SK-N-SH (cell line): ENCODE results near the gene TOLLIP. TPM values are rescaled to one million over a fixed set of nuclear protein-coding genes. Genes with fewer than 3 reads are reported as not detected.

Experiments used
- CTCF ChIA-PET: fragments of 300-600, 350-600 bp; formaldehyde crosslinking; extraction: SDS; loops from one replicate; lab custom pipeline; 2021; lab: Yijun Ruan, JAX
- POLR2A ChIA-PET: fragments of 350-600 bp; sonication (Branson Sonifier 250); formaldehyde crosslinking; extraction: SDS; loops from one replicate; lab custom pipeline; 2020; ENCODE audit warnings: antibody characterized with exemption, inconsistent platforms; lab: Yijun Ruan, JAX
- DNase-seq: peaks from one replicate; pipeline ENCODE4 v3.0.0; 2012
- H2AFZ ChIP-seq: fragments of 200-600 bp; sonication (generic); 2 replicates; pipeline ENCODE4 v1.8.1; 2016; ENCODE audit warnings: antibody characterized with exemption, mild to moderate bottlenecking, low read depth
- H3F3A ChIP-seq: fragments of 200-600 bp; sonication (generic); replicated peaks from 2 replicates; pipeline ENCODE3; 2016; ENCODE audit warnings: antibody characterized with exemption, mild to moderate bottlenecking; ENCODE audit not compliant: insufficient read depth
- H3K27ac ChIP-seq, 2 experiments: fragments of 200-500 bp in 1 of 2; fragments of 200-600 bp in 1 of 2; sonication (Bioruptor generic) in 1 of 2; sonication (generic), shearing (Covaris generic) in 1 of 2; 2 replicates each; pipeline versions ENCODE4 v1.5.1 to v1.6.1; 2014 to 2016; ENCODE audit warnings: low read depth in 2 of 2, inconsistent platforms in 1 of 2, low read length in 1 of 2, mild to moderate bottlenecking in 1 of 2, mixed read lengths in 1 of 2
- H3K27me3 ChIP-seq: fragments of 200-600 bp; sonication (generic), shearing (Covaris generic); 2 replicates; pipeline ENCODE4 v1.6.1; 2016; ENCODE audit warnings: mixed run types; ENCODE audit not compliant: insufficient read depth
- H3K36me3 ChIP-seq, 2 experiments: fragments of 200-500 bp in 1 of 2; fragments of 200-600 bp in 1 of 2; sonication (Bioruptor generic) in 1 of 2; sonication (generic) in 1 of 2; replicated peaks in 1 of 2; 2 replicates each; pipeline versions ENCODE3 to v1.5.1; 2014 to 2016; ENCODE audit warnings: low read length in 1 of 2, mild to moderate bottlenecking in 1 of 2; ENCODE audit not compliant: insufficient read depth in 2 of 2, control insufficient read depth in 1 of 2
- H3K4me1 ChIP-seq, 2 experiments: fragments of 200-500 bp in 1 of 2; fragments of 200-600 bp in 1 of 2; sonication (Bioruptor generic) in 1 of 2; sonication (generic), shearing (Covaris generic) in 1 of 2; 2 replicates each; pipeline versions ENCODE4 v1.5.1 to v1.6.1; 2014 to 2016; ENCODE audit warnings: low read depth in 1 of 2, low read length in 1 of 2, mixed run types in 1 of 2; ENCODE audit not compliant: insufficient read depth in 2 of 2, control insufficient read depth in 1 of 2
- H3K4me2 ChIP-seq: fragments of 200-600 bp; sonication (generic), shearing (Covaris generic); 2 replicates; pipeline ENCODE4 v1.6.1; 2017; ENCODE audit warnings: mixed run types
- H3K4me3 ChIP-seq, 2 experiments: fragments of 200-500 bp in 1 of 2; fragments of 200-600 bp in 1 of 2; sonication (Bioruptor generic) in 1 of 2; sonication (generic), shearing (Covaris generic) in 1 of 2; 2 replicates each; pipeline versions ENCODE4 v1.5.1 to v1.8.1; 2014 to 2016; ENCODE audit warnings: low read depth in 2 of 2, inconsistent platforms in 1 of 2, low read length in 1 of 2, mild to moderate bottlenecking in 1 of 2, mixed read lengths in 1 of 2, moderate library complexity in 1 of 2
- H3K79me2 ChIP-seq: fragments of 200-600 bp; sonication (generic); 2 replicates; pipeline ENCODE4 v1.8.1; 2017; ENCODE audit warnings: mild to moderate bottlenecking; ENCODE audit not compliant: insufficient read depth
- H3K9ac ChIP-seq: fragments of 200-600 bp; sonication (generic); 2 replicates; pipeline ENCODE4 v1.6.1; 2017; ENCODE audit warnings: mixed run types
- H3K9me2 ChIP-seq: fragments of 200-600 bp; sonication (generic); 2 replicates; pipeline ENCODE4 v1.6.1; 2017; ENCODE audit warnings: mixed run types
- H3K9me3 ChIP-seq: fragments of 200-600 bp; sonication (generic); 2 replicates; pipeline ENCODE4 v1.6.1; 2017; ENCODE audit warnings: mixed run types, mild to moderate bottlenecking, moderate library complexity
- H4K20me1 ChIP-seq: fragments of 200-600 bp; sonication (generic); 2 replicates; pipeline ENCODE4 v1.6.1; 2017; ENCODE audit warnings: mild to moderate bottlenecking, mixed run types; ENCODE audit not compliant: insufficient read depth
- CHD2 ChIP-seq: fragments of 150-350 bp; IDR thresholded peaks from 2 replicates; pipeline ENCODE4 v1.6.1; 2018; ENCODE audit warnings: low read length; ENCODE audit not compliant: partially characterized antibody
- CTCF ChIP-seq: fragments of 200-600 bp; sonication (generic); IDR thresholded peaks from 2 replicates; pipeline ENCODE4 v1.6.1; 2017; ENCODE audit warnings: antibody characterized with exemption, mild to moderate bottlenecking, moderate library complexity
- ELF1 ChIP-seq: IDR thresholded peaks from 2 replicates; pipeline ENCODE4 v1.4.0; 2012
- EP300 ChIP-seq, 2 experiments: IDR thresholded peaks; 2 replicates each; pipeline versions ENCODE4 v1.4.0 to v1.6.1; 2012; ENCODE audit warnings: borderline replicate concordance in 1 of 2, low read depth in 1 of 2, low read length in 1 of 2
- EZH2phosphoT487 ChIP-seq: fragments of 200-600 bp; sonication (generic); IDR thresholded peaks from 2 replicates; pipeline ENCODE4 v1.6.1; 2017; ENCODE audit warnings: low read depth, mixed run types, mild to moderate bottlenecking, antibody characterized with exemption, moderate library complexity, borderline replicate concordance
- FOXM1 ChIP-seq: IDR thresholded peaks from 2 replicates; pipeline ENCODE4 v1.4.0; 2012; ENCODE audit warnings: low read depth, mild to moderate bottlenecking
- JUND ChIP-seq: IDR thresholded peaks from 2 replicates; pipeline ENCODE4 v1.4.0; 2012
- MAX ChIP-seq: IDR thresholded peaks from 2 replicates; pipeline ENCODE4 v1.4.0; 2012; ENCODE audit warnings: low read depth
- MEF2A ChIP-seq: IDR thresholded peaks from 2 replicates; pipeline ENCODE4 v1.4.0; 2012; ENCODE audit warnings: low read depth, borderline replicate concordance
- MXI1 ChIP-seq: IDR thresholded peaks from 2 replicates; pipeline ENCODE4 v1.6.1; 2012; ENCODE audit warnings: mild to moderate bottlenecking, low read depth, low read length, improper control_type of control experiment
- NFIC ChIP-seq: IDR thresholded peaks from 2 replicates; pipeline ENCODE4 v1.4.0; 2012; ENCODE audit warnings: borderline replicate concordance
- NRF1 ChIP-seq: IDR thresholded peaks from 2 replicates; pipeline ENCODE4 v1.6.1; 2012; ENCODE audit warnings: low read depth, mild to moderate bottlenecking, low read length
- POLR2AphosphoS5 ChIP-seq: IDR thresholded peaks from 2 replicates; pipeline ENCODE4 v1.6.1; 2012; ENCODE audit warnings: low read depth, low read length
- RAD21 ChIP-seq: IDR thresholded peaks from 2 replicates; pipeline ENCODE4 v1.6.1; 2012; ENCODE audit warnings: mild to moderate bottlenecking, low read length
- REST ChIP-seq: IDR thresholded peaks from 2 replicates; pipeline ENCODE4 v1.6.1; 2012; ENCODE audit warnings: mild to moderate bottlenecking, low read depth, low read length, moderate library complexity
- TEAD4 ChIP-seq: IDR thresholded peaks from 2 replicates; pipeline ENCODE4 v1.4.0; 2012; ENCODE audit warnings: mild to moderate bottlenecking, borderline replicate concordance; ENCODE audit not compliant: insufficient read depth
- WGBS: methylation state at CpG from one replicate; pipeline ENCODE4 v1.1.6; 2017; ENCODE audit warnings: low lambda C conversion rate; 5-methylcytosine and 5-hydroxymethylcytosine counted together
- polyA plus RNA-seq, 3 experiments: library from polyadenylated mRNA; depleted of rRNA; stranded (reverse); fragments of >200 nt; gene quantifications; 2 replicates each; pipeline ENCODE4 v1.2.3, GENCODE V29; 2012
- TF ChIP-seq, protein P1 (sequence below): fragments of 150-350 bp; IDR thresholded peaks from 2 replicates; pipeline ENCODE4 v1.6.1; 2017; ENCODE audit warnings: antibody characterized with exemption, low read length, low read depth, borderline replicate concordance
- TF ChIP-seq, protein P2 (sequence below): IDR thresholded peaks from 2 replicates; pipeline ENCODE4 v1.4.0; 2012; ENCODE audit warnings: low read depth, borderline replicate concordance

Gene TOLLIP
- polyA plus RNA-seq, 1 of the 3 experiments (the other 2 are of a cell fraction): 55.4 TPM

DNA sequence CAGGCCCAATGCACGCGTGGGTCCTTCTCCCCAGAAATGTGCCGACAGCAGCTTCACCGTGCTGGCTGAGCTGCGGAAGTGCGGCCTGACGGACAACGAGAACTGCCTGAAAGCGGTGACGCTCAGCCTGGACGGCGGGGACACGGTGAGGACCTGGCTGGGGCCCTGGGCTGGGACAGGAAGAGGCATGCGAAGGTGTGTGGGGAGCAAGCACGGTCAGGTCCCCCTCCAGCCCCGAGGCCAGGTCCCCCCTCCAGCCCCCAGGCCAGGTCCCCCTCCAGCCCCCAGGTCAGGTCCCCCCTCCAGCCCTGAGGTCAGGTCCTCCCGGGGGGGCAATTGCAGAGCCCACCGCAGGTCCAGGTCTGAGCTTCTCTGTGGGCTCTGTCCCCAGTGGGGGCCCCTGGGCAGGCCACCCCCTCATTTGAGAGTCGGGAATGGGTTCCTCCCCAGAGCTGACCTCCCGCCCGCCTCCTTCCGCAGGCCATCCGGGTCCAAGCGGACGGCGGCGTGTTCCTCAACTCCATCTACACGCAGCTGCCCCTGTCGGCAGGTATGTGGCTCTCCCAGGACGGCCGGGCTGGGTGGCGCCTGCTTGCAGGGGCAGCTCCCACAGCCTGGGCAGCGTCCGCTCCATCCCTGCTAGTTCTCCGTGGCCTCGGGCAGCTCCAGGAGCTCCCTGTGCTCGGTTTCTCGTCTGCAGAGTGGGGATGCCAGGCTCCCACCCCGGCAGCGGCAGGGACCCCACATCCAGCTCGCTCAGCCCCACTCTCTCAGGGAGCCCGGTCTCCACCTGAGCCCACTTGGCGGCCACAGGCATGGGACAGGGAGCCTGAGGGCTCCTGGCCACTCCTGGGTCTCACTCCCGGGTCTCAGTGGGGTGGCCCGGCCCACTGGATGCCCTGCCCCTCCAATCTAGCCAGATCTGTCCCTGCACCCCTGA is 78.7 kb downstream of the TOLLIP start:
- Histone ChIP-seq H3K27me3 (no peaks in the 10 kb centered on the region), H2AFZ (no peak overlapping the region), H3K79me2 (no peaks in the 10 kb centered on the region), H3K36me3 (no peaks in the 10 kb centered on the region), H3K9ac (no peak overlapping the region), H3F3A (no peaks in the 10 kb centered on the region), H3K4me2 (no peak overlapping the region), H3K9me3 (no peaks in the 10 kb centered on the region), H3K27ac (no peak overlapping the region), H3K4me3 (no peak overlapping the region), H3K4me1 (peaks cover 0 to 2% of the 10 kb centered on the region in 2 experiments; a peak in 1 of 4 replicates), H3K9me2 (no peaks in the 10 kb centered on the region), H4K20me1 (no peaks in the 10 kb centered on the region)
- 51% methylated on average over 35 of the region's 45 CpGs for WGBS
- TF ChIP-seq NFIC: no peak
- no peak for TF ChIP-seq JUND
- no peak for TF ChIP-seq EZH2phosphoT487
- TF ChIP-seq EP300 (IDR thresholded peaks at IDR 0.05; ENCODE audit: borderline replicate concordance in 1 of 2, low read depth in 1 of 2, low read length in 1 of 2): no peak
- no peak for TF ChIP-seq NRF1
- no peak for TF ChIP-seq ELF1
- no peak for TF ChIP-seq MXI1
- no peak for TF ChIP-seq MEF2A
- no peak for TF ChIP-seq RAD21
- TF ChIP-seq FOXM1: no peak
- TF ChIP-seq MAX: no peak
- ChIA-PET CTCF (interaction anchor here (0.6 to 1.7 kb wide), 3 partner anchors 28 to 316 kb away, joined by 3 to 7 read pairs (median 3); no protein-coding TSS in a partner anchor), POLR2A (no interaction called here)
- DNase-seq: peak; percentile 71

- POLR2A ChIA-PET: no interaction called here
- TF ChIP-seq NRF1: no peak
- TF ChIP-seq, protein P1, sequence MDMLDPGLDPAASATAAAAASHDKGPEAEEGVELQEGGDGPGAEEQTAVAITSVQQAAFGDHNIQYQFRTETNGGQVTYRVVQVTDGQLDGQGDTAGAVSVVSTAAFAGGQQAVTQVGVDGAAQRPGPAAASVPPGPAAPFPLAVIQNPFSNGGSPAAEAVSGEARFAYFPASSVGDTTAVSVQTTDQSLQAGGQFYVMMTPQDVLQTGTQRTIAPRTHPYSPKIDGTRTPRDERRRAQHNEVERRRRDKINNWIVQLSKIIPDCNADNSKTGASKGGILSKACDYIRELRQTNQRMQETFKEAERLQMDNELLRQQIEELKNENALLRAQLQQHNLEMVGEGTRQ: no peak
- TF ChIP-seq RAD21: no peak
- TF ChIP-seq POLR2AphosphoS5: no peak
- no peak for TF ChIP-seq CHD2
- TF ChIP-seq FOXM1: no peak
- TF ChIP-seq, protein P2, sequence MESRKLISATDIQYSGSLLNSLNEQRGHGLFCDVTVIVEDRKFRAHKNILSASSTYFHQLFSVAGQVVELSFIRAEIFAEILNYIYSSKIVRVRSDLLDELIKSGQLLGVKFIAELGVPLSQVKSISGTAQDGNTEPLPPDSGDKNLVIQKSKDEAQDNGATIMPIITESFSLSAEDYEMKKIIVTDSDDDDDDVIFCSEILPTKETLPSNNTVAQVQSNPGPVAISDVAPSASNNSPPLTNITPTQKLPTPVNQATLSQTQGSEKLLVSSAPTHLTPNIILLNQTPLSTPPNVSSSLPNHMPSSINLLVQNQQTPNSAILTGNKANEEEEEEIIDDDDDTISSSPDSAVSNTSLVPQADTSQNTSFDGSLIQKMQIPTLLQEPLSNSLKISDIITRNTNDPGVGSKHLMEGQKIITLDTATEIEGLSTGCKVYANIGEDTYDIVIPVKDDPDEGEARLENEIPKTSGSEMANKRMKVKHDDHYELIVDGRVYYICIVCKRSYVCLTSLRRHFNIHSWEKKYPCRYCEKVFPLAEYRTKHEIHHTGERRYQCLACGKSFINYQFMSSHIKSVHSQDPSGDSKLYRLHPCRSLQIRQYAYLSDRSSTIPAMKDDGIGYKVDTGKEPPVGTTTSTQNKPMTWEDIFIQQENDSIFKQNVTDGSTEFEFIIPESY: no peak
- no peak for TF ChIP-seq MXI1
- TF ChIP-seq REST: no peak
- TF ChIP-seq CTCF: no peak
- TF ChIP-seq TEAD4: no peak
Observed at GRCh38 chr11:1230121-1230455, 79.3 kb downstream of the TOLLIP start.

More at GRCh38 chr11:1230121-1230455, 79.3 kb downstream of the TOLLIP start:
- no peak overlapping the region for H3K27ac ChIP-seq
- CTCF ChIA-PET: interaction anchor here (1.7 kb wide), 1 partner anchor 27 kb away, joined by 7 read pairs; no protein-coding TSS in a partner anchor
- H3K4me1 ChIP-seq: peaks cover 0 to 2% of the 10 kb centered on the region in 2 experiments; a peak in 1 of 4 replicates
- H3K36me3 ChIP-seq: no peaks in the 10 kb centered on the region
- WGBS: no CpG with 5 or more reads among the region's 5 CpGs
- DNase-seq: no peak
- no peak overlapping the region for H3K4me3 ChIP-seq
- no peaks in the 10 kb centered on the region for H3K79me2 ChIP-seq
- H3K4me2 ChIP-seq: no peak overlapping the region
- no peaks in the 10 kb centered on the region for H3K9me2 ChIP-seq
- no peak overlapping the region for H3K9ac ChIP-seq
- H3F3A ChIP-seq: no peaks in the 10 kb centered on the region
- H3K9me3 ChIP-seq: no peaks in the 10 kb centered on the region
- no peaks in the 10 kb centered on the region for H3K27me3 ChIP-seq
- H2AFZ ChIP-seq: no peak overlapping the region
- H4K20me1 ChIP-seq: no peaks in the 10 kb centered on the region
